ENCODE measurements around the gene RAB42.
A peak's percentile ranks its signal among the peaks of the same experiment; 100 is the strongest.
"Not testable (repeated sequence)": the region's sequence is repeated elsewhere in the genome, so short reads cannot be mapped to it uniquely, and the experiment has no call there.

The RAB42 gene

GRCh38 chr1:28591708-28592320, at the start of gene RAB42:
TSS of gene RAB42 (plus strand) at chr1:28592265. CDS start at chr1:28592512, 247 bp downstream.
- DNase-seq: peak in 1 of 2 donors; percentile 19

GRCh38 chr1:28545246-28545628, 46.8 kb upstream of the RAB42 start:
- DNase-seq: no peak

- DNase-seq: no peak
Measured at GRCh38 chr1:28548318-28548717, 43.7 kb upstream of the RAB42 start.

GRCh38 chr1:28551381-28551780, 40.7 kb upstream of the RAB42 start:
- no peak for DNase-seq

- peak; percentile 97 to 98 for DNase-seq
Measured at GRCh38 chr1:28552758-28553663, 39.1 kb upstream of the RAB42 start, which contains the start of gene TRNAU1AP. TSS of gene TRNAU1AP (plus strand) at chr1:28553085. CDS start at chr1:28553111, 26 bp downstream.

- DNase-seq: no peak
Measured at GRCh38 chr1:28560886-28561285, 31.2 kb upstream of the RAB42 start.

- no peak for DNase-seq
Measured at GRCh38 chr1:28564310-28564709, 27.8 kb upstream of the RAB42 start.

- no peak for DNase-seq
Measured at GRCh38 chr1:28565040-28565439, 27.0 kb upstream of the RAB42 start.

- no peak for DNase-seq
Measured at GRCh38 chr1:28565726-28566125, 26.3 kb upstream of the RAB42 start.

GRCh38 chr1:28566931-28567330, 25.1 kb upstream of the RAB42 start:
- DNase-seq: no peak

GRCh38 chr1:28571911-28572310, 20.2 kb upstream of the RAB42 start:
- no peak for DNase-seq

GRCh38 chr1:28572891-28573290, 19.2 kb upstream of the RAB42 start:
- not testable (repeated sequence) for DNase-seq

- no peak for DNase-seq
Measured at GRCh38 chr1:28573564-28573963, 18.5 kb upstream of the RAB42 start.

GRCh38 chr1:28577052-28577678, 14.9 kb upstream of the RAB42 start:
- no peak for DNase-seq

- peak in 1 of 2 donors; percentile 14 for DNase-seq
Measured at GRCh38 chr1:28577738-28578536, 14.1 kb upstream of the RAB42 start.

GRCh38 chr1:28578696-28579218, 13.3 kb upstream of the RAB42 start:
- DNase-seq: no peak

GRCh38 chr1:28579401-28579800, 12.7 kb upstream of the RAB42 start:
- DNase-seq: no peak

- peak; percentile 54 to 67 for DNase-seq
Measured at GRCh38 chr1:28580722-28581530, 11.1 kb upstream of the RAB42 start.

GRCh38 chr1:28581531-28582247, 10.4 kb upstream of the RAB42 start:
- peak; percentile 94 to 95 for DNase-seq

- no peak for DNase-seq
Measured at GRCh38 chr1:28582248-28582615, 9.8 kb upstream of the RAB42 start.
